HEK293 (cell line): Measurements from ENCODE around the gene PLAGL2.

ENCODE experiments used
- CTCF ChIA-PET: fragments of 350-600 bp; formaldehyde crosslinking; extraction: SDS; loops from one replicate; lab custom pipeline; 2021; ENCODE audit warnings: antibody characterized with exemption; lab: Yijun Ruan, JAX
- POLR2A ChIA-PET: fragments of 300-600 bp; formaldehyde crosslinking; extraction: SDS; loops from one replicate; lab custom pipeline; 2020; ENCODE audit warnings: antibody characterized with exemption, inconsistent platforms; lab: Yijun Ruan, JAX
- H3K27ac ChIP-seq: fragments of 200-500 bp; sonication (Bioruptor generic); 2 replicates; pipeline ENCODE4 v1.5.1; 2014; ENCODE audit warnings: low read depth, low read length, control low read depth, inconsistent platforms; ENCODE audit errors: extremely low read depth
- H3K36me3 ChIP-seq, 2 experiments: fragments of 200-500 bp in 1 of 2; sonication (Bioruptor generic) in 1 of 2; 1 replicate in 1 of 2; 2 replicates in 1 of 2; pipeline ENCODE4 v1.5.1; 2014 to 2017; ENCODE audit warnings: inconsistent platforms in 2 of 2, low read length in 2 of 2; ENCODE audit not compliant: control insufficient read depth in 2 of 2, insufficient read depth in 1 of 2
- H3K4me1 ChIP-seq: fragments of 200-500 bp; sonication (Bioruptor generic); 2 replicates; pipeline ENCODE4 v1.5.1; 2014; ENCODE audit warnings: mild to moderate bottlenecking, low read length, inconsistent platforms; ENCODE audit not compliant: control insufficient read depth, insufficient read depth
- H3K4me3 ChIP-seq: 2 replicates; pipeline ENCODE4 v1.5.1; 2011; ENCODE audit warnings: low read depth, mild to moderate bottlenecking, control low read depth, low read length, moderate library complexity
- H3K9me3 ChIP-seq: fragments of 200-500 bp; sonication (Bioruptor generic); 2 replicates; pipeline ENCODE4 v1.5.1; 2014; ENCODE audit warnings: low read depth, low read length, inconsistent platforms; ENCODE audit not compliant: control insufficient read depth, insufficient read depth
- BCL11A ChIP-seq: fragments of 450-650 bp; formaldehyde crosslinking; IDR thresholded peaks from 2 replicates; pipeline ENCODE4 v1.5.1; 2016; ENCODE audit warnings: low read depth, missing biosample characterization, missing genetic modification characterization
- ELK4 ChIP-seq: IDR thresholded peaks from 2 replicates; pipeline ENCODE4 v1.6.1; 2011; ENCODE audit warnings: mild to moderate bottlenecking, low read depth, low read length, borderline replicate concordance
- REPIN1 ChIP-seq: fragments of 450-650 bp; formaldehyde crosslinking; IDR thresholded peaks from 2 replicates; pipeline ENCODE4 v1.5.1; 2017; ENCODE audit warnings: missing biosample characterization, missing genetic modification characterization, low read depth
- SCRT2 ChIP-seq: fragments of 450-650 bp; formaldehyde crosslinking; IDR thresholded peaks from 2 replicates; pipeline ENCODE4 v1.5.1; 2016; ENCODE audit warnings: missing biosample characterization, missing genetic modification characterization
- YY2 ChIP-seq: fragments of 450-650 bp; formaldehyde crosslinking; IDR thresholded peaks from 2 replicates; pipeline ENCODE4 v1.5.1; 2016; ENCODE audit warnings: missing biosample characterization, missing genetic modification characterization
- ZBTB10 ChIP-seq: fragments of 450-650 bp; formaldehyde crosslinking; IDR thresholded peaks from 2 replicates; pipeline ENCODE4 v1.5.1; 2016; ENCODE audit warnings: missing biosample characterization, missing genetic modification characterization
- ZBTB7A ChIP-seq: fragments of 450-650 bp; formaldehyde crosslinking; IDR thresholded peaks from 2 replicates; pipeline ENCODE4 v1.5.1; 2016; ENCODE audit warnings: low read depth, missing biosample characterization, missing genetic modification characterization
- ZFHX2 ChIP-seq: fragments of 450-650 bp; formaldehyde crosslinking; conservative IDR thresholded peaks from 2 replicates; pipeline ENCODE4 v1.5.1; 2016; ENCODE audit warnings: missing biosample characterization, missing genetic modification characterization
- ZNF114 ChIP-seq: fragments of 450-650 bp; formaldehyde crosslinking; IDR thresholded peaks from 2 replicates; pipeline ENCODE4 v1.5.0; 2017; ENCODE audit warnings: missing biosample characterization, missing genetic modification characterization
- ZNF121 ChIP-seq: fragments of 450-650 bp; formaldehyde crosslinking; IDR thresholded peaks from 2 replicates; pipeline ENCODE4 v1.5.1; 2016; ENCODE audit warnings: missing biosample characterization, missing genetic modification characterization
- ZNF133 ChIP-seq: fragments of 450-650 bp; formaldehyde crosslinking; IDR thresholded peaks from 2 replicates; pipeline ENCODE4 v1.5.1; 2016; ENCODE audit warnings: missing biosample characterization, missing genetic modification characterization
- ZNF157 ChIP-seq: fragments of 450-650 bp; formaldehyde crosslinking; IDR thresholded peaks from 2 replicates; pipeline ENCODE4 v1.5.1; 2016; ENCODE audit warnings: missing biosample characterization, missing genetic modification characterization
- ZNF202 ChIP-seq: fragments of 450-650 bp; formaldehyde crosslinking; IDR thresholded peaks from 2 replicates; pipeline ENCODE4 v1.5.1; 2016; ENCODE audit warnings: missing biosample characterization, missing genetic modification characterization, borderline replicate concordance
- ZNF221 ChIP-seq: fragments of 450-650 bp; formaldehyde crosslinking; IDR thresholded peaks from 2 replicates; pipeline ENCODE4 v1.5.1; 2017; ENCODE audit warnings: missing biosample characterization, missing genetic modification characterization, borderline replicate concordance
- ZNF302 ChIP-seq: fragments of 450-650 bp; formaldehyde crosslinking; IDR thresholded peaks from 2 replicates; pipeline ENCODE4 v1.5.1; 2016; ENCODE audit warnings: missing biosample characterization, missing genetic modification characterization, low read depth
- ZNF335 ChIP-seq: fragments of 450-650 bp; formaldehyde crosslinking; conservative IDR thresholded peaks from 2 replicates; pipeline ENCODE4 v1.5.1; 2016; ENCODE audit warnings: missing biosample characterization, missing genetic modification characterization
- ZNF350 ChIP-seq: fragments of 450-650 bp; formaldehyde crosslinking; IDR thresholded peaks from 2 replicates; pipeline ENCODE4 v1.5.0; 2017; ENCODE audit warnings: missing biosample characterization, mild to moderate bottlenecking, missing genetic modification characterization
- ZNF354C ChIP-seq: fragments of 450-650 bp; formaldehyde crosslinking; IDR thresholded peaks from 2 replicates; pipeline ENCODE4 v1.5.1; 2016; ENCODE audit warnings: missing biosample characterization, missing genetic modification characterization, low read depth, borderline replicate concordance
- ZNF391 ChIP-seq: fragments of 450-650 bp; formaldehyde crosslinking; IDR thresholded peaks from 2 replicates; pipeline ENCODE4 v1.5.1; 2016; ENCODE audit warnings: low read depth, missing biosample characterization, missing genetic modification characterization, borderline replicate concordance
- ZNF473 ChIP-seq: fragments of 450-650 bp; formaldehyde crosslinking; IDR thresholded peaks from 2 replicates; pipeline ENCODE4 v1.5.1; 2017; ENCODE audit warnings: missing biosample characterization, missing genetic modification characterization
- ZNF530 ChIP-seq: fragments of 450-650 bp; formaldehyde crosslinking; IDR thresholded peaks from 2 replicates; pipeline ENCODE4 v1.5.1; 2016; ENCODE audit warnings: low read depth, missing biosample characterization, missing genetic modification characterization
- ZNF555 ChIP-seq: fragments of 450-650 bp; formaldehyde crosslinking; conservative IDR thresholded peaks from 2 replicates; pipeline ENCODE4 v1.5.1; 2017; ENCODE audit warnings: missing biosample characterization, mild to moderate bottlenecking, missing genetic modification characterization, inconsistent platforms
- ZNF596 ChIP-seq: fragments of 450-650 bp; IDR thresholded peaks from 2 replicates; pipeline ENCODE4 v1.5.0; 2018; ENCODE audit warnings: missing biosample characterization, mild to moderate bottlenecking, missing genetic modification characterization, moderate library complexity
- ZNF626 ChIP-seq: fragments of 450-650 bp; sonication (Bioruptor Pico); formaldehyde crosslinking; IDR thresholded peaks from 2 replicates; pipeline ENCODE4 v1.5.1; 2018; ENCODE audit warnings: missing biosample characterization, missing genetic modification characterization, inconsistent platforms
- ZNF830 ChIP-seq: fragments of 450-650 bp; IDR thresholded peaks from 2 replicates; pipeline ENCODE4 v1.5.0; 2018; ENCODE audit warnings: missing biosample characterization, missing genetic modification characterization, low read depth, mild to moderate bottlenecking, moderate library complexity
- ZNF843 ChIP-seq: fragments of 450-650 bp; formaldehyde crosslinking; IDR thresholded peaks from 2 replicates; pipeline ENCODE4 v1.5.1; 2016; ENCODE audit warnings: missing biosample characterization, missing genetic modification characterization
- TF ChIP-seq, protein P1 (sequence below): fragments of 450-650 bp; formaldehyde crosslinking; IDR thresholded peaks from 2 replicates; pipeline ENCODE4 v1.5.1; 2016; ENCODE audit warnings: missing biosample characterization, missing genetic modification characterization
- TF ChIP-seq, protein P2 (sequence below): fragments of 450-650 bp; formaldehyde crosslinking; IDR thresholded peaks from 2 replicates; pipeline ENCODE4 v1.5.1; 2016; ENCODE audit warnings: missing biosample characterization, missing genetic modification characterization
- TF ChIP-seq, protein P3 (sequence below): fragments of 450-650 bp; formaldehyde crosslinking; IDR thresholded peaks from 2 replicates; pipeline ENCODE4 v1.5.1; 2016; ENCODE audit warnings: missing biosample characterization, missing genetic modification characterization

PLAGL2 gene

DNA sequence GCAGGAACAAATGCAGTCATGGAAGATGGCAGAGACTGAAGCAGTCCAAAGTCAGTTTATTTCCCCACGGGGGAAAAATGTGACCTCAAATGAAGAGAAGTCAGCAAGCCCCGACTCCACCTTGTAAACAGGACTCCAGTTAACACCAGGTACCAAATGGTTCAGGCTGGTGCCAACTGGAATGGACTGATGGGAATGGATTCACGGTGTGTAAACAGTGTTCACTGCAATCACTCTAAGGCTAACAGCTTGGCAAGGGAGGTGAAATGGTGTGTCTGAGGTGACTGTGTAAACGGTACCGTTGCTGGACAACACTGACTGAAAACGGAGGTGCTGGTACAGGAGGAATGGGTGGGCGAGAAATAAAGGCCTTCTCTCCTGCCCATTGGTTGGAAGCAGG is 12.0 kb downstream of the PLAGL2 start:
- H3K4me1 ChIP-seq, result no peaks in the 10 kb centered on the region
- no peaks in the 10 kb centered on the region for H3K9me3 ChIP-seq
- no peak overlapping the region for H3K4me3 ChIP-seq
- H3K36me3 ChIP-seq, result peaks cover 20 to 90% of the 10 kb centered on the region in 2 experiments
- POLR2A ChIA-PET, result interaction anchor here (0.6 kb wide), 1 partner anchor 156 kb away, joined by 5 read pairs; no protein-coding TSS in a partner anchor
- no peak overlapping the region for H3K27ac ChIP-seq
- TF ChIP-seq ZNF121 (tag by site-specific recombination) (no peak), ZNF302 (tag by site-specific recombination) (no peak), ZNF830 (tag by site-specific recombination) (no peak), ZBTB7A (no peak), ZNF530 (tag by site-specific recombination) (no peak), ZNF473 (tag by site-specific recombination) (no peak), SCRT2 (no peak), ZNF596 (tag by site-specific recombination) (no peak), ZNF221 (tag by site-specific recombination) (no peak), ZNF335 (no peak), ZNF350 (tag by site-specific recombination) (no peak), ZNF157 (tag by site-specific recombination) (no peak), BCL11A (tag by site-specific recombination) (no peak), ZBTB10 (tag by site-specific recombination) (no peak), ZNF391 (tag by site-specific recombination) (no peak), ZNF555 (no peak), ZNF133 (no peak), ZFHX2 (tag by site-specific recombination) (no peak)
- TF ChIP-seq, protein P1, sequence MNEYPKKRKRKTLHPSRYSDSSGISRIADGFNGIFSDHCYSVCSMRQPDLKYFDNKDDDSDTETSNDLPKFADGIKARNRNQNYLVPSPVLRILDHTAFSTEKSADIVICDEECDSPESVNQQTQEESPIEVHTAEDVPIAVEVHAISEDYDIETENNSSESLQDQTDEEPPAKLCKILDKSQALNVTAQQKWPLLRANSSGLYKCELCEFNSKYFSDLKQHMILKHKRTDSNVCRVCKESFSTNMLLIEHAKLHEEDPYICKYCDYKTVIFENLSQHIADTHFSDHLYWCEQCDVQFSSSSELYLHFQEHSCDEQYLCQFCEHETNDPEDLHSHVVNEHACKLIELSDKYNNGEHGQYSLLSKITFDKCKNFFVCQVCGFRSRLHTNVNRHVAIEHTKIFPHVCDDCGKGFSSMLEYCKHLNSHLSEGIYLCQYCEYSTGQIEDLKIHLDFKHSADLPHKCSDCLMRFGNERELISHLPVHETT (tag by site-specific recombination), result no peak
- TF ChIP-seq, protein P2, sequence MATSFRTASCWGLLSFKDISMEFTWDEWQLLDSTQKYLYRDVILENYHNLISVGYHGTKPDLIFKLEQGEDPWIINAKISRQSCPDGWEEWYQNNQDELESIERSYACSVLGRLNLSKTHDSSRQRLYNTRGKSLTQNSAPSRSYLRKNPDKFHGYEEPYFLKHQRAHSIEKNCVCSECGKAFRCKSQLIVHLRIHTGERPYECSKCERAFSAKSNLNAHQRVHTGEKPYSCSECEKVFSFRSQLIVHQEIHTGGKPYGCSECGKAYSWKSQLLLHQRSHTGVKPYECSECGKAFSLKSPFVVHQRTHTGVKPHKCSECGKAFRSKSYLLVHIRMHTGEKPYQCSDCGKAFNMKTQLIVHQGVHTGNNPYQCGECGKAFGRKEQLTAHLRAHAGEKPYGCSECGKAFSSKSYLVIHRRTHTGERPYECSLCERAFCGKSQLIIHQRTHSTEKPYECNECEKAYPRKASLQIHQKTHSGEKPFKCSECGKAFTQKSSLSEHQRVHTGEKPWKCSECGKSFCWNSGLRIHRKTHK, result no peak
- TF ChIP-seq, all 188 proteins: peak for 0
- CTCF ChIA-PET, result no interaction called here

GRCh38 chr20:32193996-32194395 is 13.5 kb downstream of the PLAGL2 start:
- POLR2A ChIA-PET, result no interaction called here
- Histone ChIP-seq H3K4me1 (no peaks in the 10 kb centered on the region), H3K9me3 (no peaks in the 10 kb centered on the region), H3K36me3 (peaks cover 7 to 83% of the 10 kb centered on the region in 2 experiments), H3K27ac (no peak overlapping the region), H3K4me3 (no peak overlapping the region)
- CTCF ChIA-PET, result interaction anchor here (0.6 kb wide), 1 partner anchor 94 kb away, joined by 4 read pairs; no protein-coding TSS in a partner anchor
- no peak for TF ChIP-seq ZNF626 (tag by site-specific recombination)
- no peak for TF ChIP-seq ZNF114 (tag by site-specific recombination)
- no peak for TF ChIP-seq ZNF202 (tag by site-specific recombination)
- TF ChIP-seq ZNF221 (tag by site-specific recombination), result no peak
- no peak for TF ChIP-seq ZNF843
- no peak for TF ChIP-seq YY2 (tag by site-specific recombination)
- no peak for TF ChIP-seq REPIN1 (tag by site-specific recombination)
- no peak for TF ChIP-seq ZNF354C (tag by site-specific recombination)
- TF ChIP-seq ELK4, result no peak
- TF ChIP-seq, protein P3, sequence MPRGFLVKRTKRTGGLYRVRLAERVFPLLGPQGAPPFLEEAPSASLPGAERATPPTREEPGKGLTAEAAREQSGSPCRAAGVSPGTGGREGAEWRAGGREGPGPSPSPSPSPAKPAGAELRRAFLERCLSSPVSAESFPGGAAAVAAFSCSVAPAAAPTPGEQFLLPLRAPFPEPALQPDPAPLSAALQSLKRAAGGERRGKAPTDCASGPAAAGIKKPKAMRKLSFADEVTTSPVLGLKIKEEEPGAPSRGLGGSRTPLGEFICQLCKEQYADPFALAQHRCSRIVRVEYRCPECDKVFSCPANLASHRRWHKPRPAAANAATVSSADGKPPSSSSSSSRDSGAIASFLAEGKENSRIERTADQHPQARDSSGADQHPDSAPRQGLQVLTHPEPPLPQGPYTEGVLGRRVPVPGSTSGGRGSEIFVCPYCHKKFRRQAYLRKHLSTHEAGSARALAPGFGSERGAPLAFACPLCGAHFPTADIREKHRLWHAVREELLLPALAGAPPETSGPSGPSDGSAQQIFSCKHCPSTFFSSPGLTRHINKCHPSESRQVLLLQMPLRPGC (tag by site-specific recombination), result no peak
